Neural cell (in vitro differentiated cells): ENCODE results near the gene SLC26A3.

ENCODE experiments used
- EZH2 ChIP-seq: fragments of 200-600, 300-800 bp; shearing (Covaris generic), sonication (generic); IDR thresholded peaks from 2 replicates; pipeline ENCODE4 v1.6.1; 2014; ENCODE audit warnings: antibody characterized with exemption, low read length, borderline replicate concordance, mild to moderate bottlenecking; ENCODE audit not compliant: insufficient read depth, poor library complexity, severe bottlenecking
- TAF1 ChIP-seq: IDR thresholded peaks from 2 replicates; pipeline ENCODE4 v1.6.1; 2012; ENCODE audit warnings: low read depth

DNA sequence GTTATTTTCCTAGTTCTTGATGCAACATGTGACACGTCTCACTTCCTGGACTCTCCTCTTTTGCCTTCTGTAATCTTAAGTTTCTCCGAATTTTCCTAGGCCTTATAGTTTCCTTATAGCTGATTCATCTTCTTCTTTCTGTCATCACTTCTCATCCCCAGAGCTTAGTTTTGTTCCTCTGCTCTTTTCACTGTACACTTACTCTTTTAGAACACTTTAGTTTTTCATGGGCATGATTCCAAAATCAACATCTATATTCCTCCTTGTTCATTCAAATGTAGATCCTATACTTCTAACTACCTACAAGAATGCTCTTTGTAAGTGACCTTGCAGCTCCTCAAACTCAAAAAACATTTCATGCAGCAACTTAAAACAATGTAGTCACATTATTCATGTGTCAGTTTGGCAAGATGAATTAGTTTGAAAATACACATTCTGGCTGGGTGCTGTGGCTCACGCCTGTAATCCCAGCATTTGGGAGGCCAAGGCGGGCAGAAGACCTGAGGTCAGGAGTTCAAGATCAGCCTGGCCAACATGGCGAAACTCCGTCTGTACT lies 13.1 kb upstream of the SLC26A3 start:
- TF ChIP-seq EZH2: no peak
- no peak for TF ChIP-seq TAF1
